HCT116 (cell line): Measurements from ENCODE around the gene RXFP1. TPM values are rescaled to one million over a fixed set of nuclear protein-coding genes. Genes with fewer than 3 reads are reported as not detected.

ENCODE experiments used
- ATAC-seq: fragments of 200-7000 bp; cut with Tn5 transposase; 2 replicates; pipeline ENCODE4 v1.9.1; 2020; ENCODE audit warnings: mild to moderate bottlenecking, moderate library complexity
- BruUV-seq: library from RNA; stranded (reverse); fragments of 400-500 nt; replicated peaks from 2 replicates; lab custom pipeline; 2021; lab: Mats Ljungman, UMichigan
- CTCF ChIA-PET: fragments of 300-600 bp; sonication (Branson Sonifier 250); formaldehyde crosslinking; loops from one replicate; lab custom pipeline; 2021; ENCODE audit warnings: antibody characterized with exemption; lab: Charles Lee
- POLR2A ChIA-PET: fragments of 300-600, 350-600 bp; sonication (Branson Sonifier 250); formaldehyde crosslinking; loops from one replicate; lab custom pipeline; 2021; ENCODE audit warnings: antibody characterized with exemption; lab: Charles Lee
- RAD21 ChIA-PET, 2 experiments: fragments of 300-600 bp; sonication (Branson Sonifier 250); formaldehyde crosslinking; loops; one replicate each; lab custom pipeline; 2023; ENCODE audit warnings: low total read pairs in 2 of 2; ENCODE audit not compliant: uncharacterized antibody in 2 of 2, unreplicated experiment in 2 of 2, low non-redundant PET in 1 of 2; lab: Charles Lee
- DNase-seq: peaks from one replicate; pipeline ENCODE4 v3.0.0-alpha.2; 2010; ENCODE audit warnings: low read depth, low spot score
- H2AFZ ChIP-seq: fragments of 200-600 bp; shearing (Covaris generic), sonication (generic); 2 replicates; pipeline ENCODE4 v1.6.1; 2017; ENCODE audit warnings: low read depth, mixed run types, mixed read lengths, antibody characterized with exemption, low read length; ENCODE audit not compliant: poor library complexity, severe bottlenecking
- H3K27ac ChIP-seq: 2 replicates; pipeline ENCODE4 v1.5.1; 2012; ENCODE audit warnings: low read depth, low read length
- H3K27me3 ChIP-seq: fragments of 200-600 bp; sonication (generic); 2 replicates; pipeline ENCODE4 v1.6.1; 2016; ENCODE audit warnings: mixed run types, low read length, mixed read lengths; ENCODE audit not compliant: insufficient read depth
- H3K36me3 ChIP-seq, 2 experiments: fragments of 200-500 bp in 1 of 2; fragments of 200-600 bp in 1 of 2; sonication (Bioruptor generic) in 1 of 2; sonication (generic) in 1 of 2; 2 replicates each; pipeline versions ENCODE4 v1.5.1 to v1.6.1; 2014 to 2016; ENCODE audit warnings: low read length in 2 of 2, inconsistent platforms in 1 of 2, mixed read lengths in 1 of 2, mixed run types in 1 of 2; ENCODE audit not compliant: insufficient read depth in 2 of 2, control insufficient read depth in 1 of 2
- H3K4me1 ChIP-seq, 2 experiments: fragments of 200-600 bp in 1 of 2; sonication (generic) in 1 of 2; 2 replicates each; pipeline versions ENCODE4 v1.5.1 to v1.6.1; 2012 to 2017; ENCODE audit warnings: low read length in 2 of 2, inconsistent platforms in 1 of 2, mild to moderate bottlenecking in 1 of 2, mixed read lengths in 1 of 2, mixed run types in 1 of 2, moderate library complexity in 1 of 2; ENCODE audit not compliant: insufficient read depth in 2 of 2, control insufficient read depth in 1 of 2
- H3K4me2 ChIP-seq: fragments of 200-600 bp; sonication (generic); 2 replicates; pipeline ENCODE4 v1.6.1; 2017; ENCODE audit warnings: mixed run types, low read length, mixed read lengths
- H3K4me3 ChIP-seq, 2 experiments: fragments of 200-600 bp in 1 of 2; sonication (generic) in 1 of 2; replicated peaks in 1 of 2; 2 replicates each; pipeline ENCODE4 v1.5.1; 2011 to 2016; ENCODE audit warnings: low read length in 2 of 2, control low read depth in 1 of 2, low read depth in 1 of 2, mild to moderate bottlenecking in 1 of 2, mixed read lengths in 1 of 2, mixed run types in 1 of 2
- H3K79me2 ChIP-seq: fragments of 200-600 bp; sonication (generic); 2 replicates; pipeline ENCODE4 v1.6.1; 2017; ENCODE audit warnings: mild to moderate bottlenecking, mixed run types, low read length, moderate library complexity, mixed read lengths; ENCODE audit not compliant: insufficient read depth
- H3K9ac ChIP-seq: fragments of 200-600 bp; sonication (generic); 2 replicates; pipeline ENCODE4 v1.6.1; 2016; ENCODE audit warnings: low read length, mixed read lengths
- H3K9me2 ChIP-seq: fragments of 200-600 bp; sonication (generic), shearing (Covaris generic); 2 replicates; pipeline ENCODE4 v1.6.1; 2017; ENCODE audit warnings: mixed run types, mild to moderate bottlenecking, moderate library complexity; ENCODE audit not compliant: insufficient read depth
- H3K9me3 ChIP-seq, 2 experiments: fragments of 200-500 bp in 1 of 2; fragments of 200-600 bp in 1 of 2; sonication (Bioruptor generic) in 1 of 2; sonication (generic) in 1 of 2; 2 replicates each; pipeline ENCODE4 v1.6.1; 2014 to 2017; ENCODE audit warnings: low read length in 2 of 2, mixed read lengths in 2 of 2, inconsistent platforms in 1 of 2, low read depth in 1 of 2, mild to moderate bottlenecking in 1 of 2, mixed run types in 1 of 2, moderate library complexity in 1 of 2; ENCODE audit not compliant: control insufficient read depth in 1 of 2, insufficient read depth in 1 of 2
- H4K20me1 ChIP-seq: fragments of 200-600 bp; sonication (generic), shearing (Covaris generic); 2 replicates; pipeline ENCODE4 v1.6.1; 2017; ENCODE audit warnings: mixed run types, mild to moderate bottlenecking, moderate library complexity; ENCODE audit not compliant: insufficient read depth
- CTCF ChIP-seq, 3 experiments: fragments of 200-600 bp in 1 of 3; sonication (generic) in 1 of 3; IDR thresholded peaks in 2 of 3; conservative IDR thresholded peaks in 1 of 3; 2 replicates each; pipeline ENCODE4 v1.5.1; 2012 to 2017; ENCODE audit warnings: low read depth in 2 of 3, low read length in 2 of 3, antibody characterized with exemption in 1 of 3, borderline replicate concordance in 1 of 3, control low read depth in 1 of 3, mild to moderate bottlenecking in 1 of 3, mixed read lengths in 1 of 3, mixed run types in 1 of 3, moderate library complexity in 1 of 3; ENCODE audit not compliant: insufficient read depth in 1 of 3
- EGR1 ChIP-seq: IDR thresholded peaks from 2 replicates; pipeline ENCODE4 v1.6.1; 2012; ENCODE audit warnings: low read depth
- ELF1 ChIP-seq: IDR thresholded peaks from 2 replicates; pipeline ENCODE4 v1.6.1; 2012; ENCODE audit warnings: low read depth, borderline replicate concordance
- EZH2 ChIP-seq: fragments of 200-600 bp; sonication (generic); IDR thresholded peaks from 2 replicates; pipeline ENCODE4 v1.6.1; 2017; ENCODE audit warnings: antibody characterized with exemption, mixed run types
- FOSL1 ChIP-seq: IDR thresholded peaks from 2 replicates; pipeline ENCODE4 v1.6.1; 2012; ENCODE audit warnings: low read depth
- JUND ChIP-seq: IDR thresholded peaks from 2 replicates; pipeline ENCODE4 v1.6.1; 2012
- MAX ChIP-seq: IDR thresholded peaks from 2 replicates; pipeline ENCODE4 v1.6.1; 2012
- POLR2A ChIP-seq: IDR thresholded peaks from 2 replicates; pipeline ENCODE4 v1.7.0; 2011; ENCODE audit warnings: borderline replicate concordance; ENCODE audit not compliant: insufficient read depth, insufficient read length; ENCODE audit errors: extremely low read depth
- POLR2AphosphoS5 ChIP-seq: IDR thresholded peaks from 2 replicates; pipeline ENCODE4 v1.6.1; 2011; ENCODE audit warnings: mild to moderate bottlenecking, low read depth, low read length, moderate library complexity
- REST ChIP-seq: IDR thresholded peaks from 2 replicates; pipeline ENCODE4 v1.6.1; 2012; ENCODE audit warnings: low read depth
- SIN3A ChIP-seq: IDR thresholded peaks from 2 replicates; pipeline ENCODE4 v1.6.1; 2012; ENCODE audit warnings: low read depth
- SP1 ChIP-seq: IDR thresholded peaks from 2 replicates; pipeline ENCODE4 v1.6.1; 2012; ENCODE audit warnings: low read depth
- SRF ChIP-seq: IDR thresholded peaks from 2 replicates; pipeline ENCODE4 v1.6.1; 2012; ENCODE audit warnings: low read depth
- TCF7L2 ChIP-seq: IDR thresholded peaks from 2 replicates; pipeline ENCODE4 v1.7.0; 2011; ENCODE audit warnings: borderline replicate concordance, inconsistent platforms; ENCODE audit not compliant: insufficient read depth, insufficient read length; ENCODE audit errors: extremely low read depth
- YY1 ChIP-seq: IDR thresholded peaks from 2 replicates; pipeline ENCODE4 v1.6.1; 2011; ENCODE audit warnings: low read length, low read depth, moderate library complexity, mild to moderate bottlenecking; ENCODE audit not compliant: insufficient replicate concordance; ENCODE audit errors: extremely low read depth
- ZFX ChIP-seq: fragments of 450-650 bp; IDR thresholded peaks from 2 replicates; pipeline ENCODE4 v1.6.1; 2017
- ZNF274 ChIP-seq: fragments of 200-500 bp; sonication (Bioruptor generic); IDR thresholded peaks from 2 replicates; pipeline ENCODE4 v1.6.1; 2014; ENCODE audit warnings: mild to moderate bottlenecking, low read depth, low read length, inconsistent platforms
- intact Hi-C: fragments of 100-400 bp; cut with micrococcal nuclease; formaldehyde crosslinking; loops from 2 replicates; pipeline ENCODE4 v1.10.0; 2022
- total RNA-seq: library from RNA; stranded (reverse); gene quantifications from one replicate; pipeline ENCODE4 v1.2.1, GENCODE V29; 2021; ENCODE audit not compliant: unreplicated experiment

RXFP1 gene
- total RNA-seq, 1 experiment from 2014 or later, result not detected

GRCh38 chr4:158688813-158689212 lies 167.1 kb downstream of the RXFP1 start:
- BruUV-seq, result no TSS peak
- Histone ChIP-seq H2AFZ (no peak overlapping the region), H3K79me2 (no peaks in the 10 kb centered on the region), H3K4me2 (no peak overlapping the region), H4K20me1 (no peaks in the 10 kb centered on the region), H3K27me3 (no peaks in the 10 kb centered on the region), H3K9ac (no peak overlapping the region), H3K9me2 (no peaks in the 10 kb centered on the region), H3K4me3 (no peak overlapping the region), H3K27ac (no peak overlapping the region), H3K4me1 (no peaks in the 10 kb centered on the region), H3K9me3 (no peaks in the 10 kb centered on the region), H3K36me3 (no peaks in the 10 kb centered on the region)
- ChIA-PET POLR2A (no interaction called here), RAD21 (no interaction called here), CTCF (no interaction called here)
- no peak for TF ChIP-seq POLR2AphosphoS5
- TF ChIP-seq ZNF274, result no peak
- TF ChIP-seq EZH2, result no peak
- TF ChIP-seq SP1, result no peak
- TF ChIP-seq JUND, result no peak
- TF ChIP-seq MAX, result no peak
- no peak for TF ChIP-seq FOSL1
- TF ChIP-seq YY1, result no peak
- TF ChIP-seq CTCF (IDR thresholded peaks at IDR 0.05 in 2 of 3, conservative IDR thresholded peaks at IDR 0.05 in 1 of 3; ENCODE audit: borderline replicate concordance in 1 of 3, insufficient read depth in 1 of 3, low read depth in 2 of 3, low read length in 2 of 3), result no peak
- no peak for TF ChIP-seq SIN3A
- no peak for TF ChIP-seq TCF7L2
- no peak for TF ChIP-seq POLR2A
- TF ChIP-seq REST, result no peak
- no peak for TF ChIP-seq SRF
- TF ChIP-seq EGR1, result no peak
- no peak for TF ChIP-seq ZFX
- no peak for TF ChIP-seq ELF1
- intact Hi-C loops, result no loop called here
- ATAC-seq (no peak), DNase-seq (no peak)
